ENCODE measurements around the gene FTMT.

Gene FTMT

GRCh38 chr5:121867403-121867802 lies 15.7 kb downstream of the FTMT start:
- Histone ChIP-seq H3K4me1 (ENCODE audit: insufficient read depth, low read length) (no peaks in the 10 kb centered on the region), H3K4me3 (ENCODE audit: low read length) (no peak overlapping the region), H3K9ac (ENCODE audit: low read depth, low read length) (no peak overlapping the region), H3K27me3 (ENCODE audit: insufficient read depth, low read length) (no peaks in the 10 kb centered on the region), H3K9me3 (ENCODE audit: insufficient read depth, low read depth, low read length) (no peaks in the 10 kb centered on the region), H3K36me3 (ENCODE audit: insufficient read depth, low read depth, low read length) (no peaks in the 10 kb centered on the region), H3K27ac (ENCODE audit: low read length) (no peak overlapping the region)

GRCh38 chr5:121870489-121870888 lies 18.8 kb downstream of the FTMT start:
- Histone ChIP-seq H3K4me1 (ENCODE audit: insufficient read depth, low read length) (no peaks in the 10 kb centered on the region), H3K4me3 (ENCODE audit: low read length) (no peak overlapping the region), H3K36me3 (ENCODE audit: insufficient read depth, low read depth, low read length) (no peaks in the 10 kb centered on the region), H3K27ac (ENCODE audit: low read length) (no peak overlapping the region), H3K9me3 (ENCODE audit: insufficient read depth, low read depth, low read length) (no peaks in the 10 kb centered on the region), H3K9ac (ENCODE audit: low read depth, low read length) (no peak overlapping the region), H3K27me3 (ENCODE audit: insufficient read depth, low read length) (no peaks in the 10 kb centered on the region)

GRCh38 chr5:121872856-121873255 lies 21.2 kb downstream of the FTMT start:
- no peak overlapping the region for H3K27ac ChIP-seq (ENCODE audit: low read length)
- no peaks in the 10 kb centered on the region for H3K27me3 ChIP-seq (ENCODE audit: insufficient read depth, low read length)
- H3K4me3 ChIP-seq (ENCODE audit: low read length), result no peak overlapping the region
- no peaks in the 10 kb centered on the region for H3K36me3 ChIP-seq (ENCODE audit: insufficient read depth, low read depth, low read length)
- no peaks in the 10 kb centered on the region for H3K4me1 ChIP-seq (ENCODE audit: insufficient read depth, low read length)
- H3K9ac ChIP-seq (ENCODE audit: low read depth, low read length), result no peak overlapping the region
- H3K9me3 ChIP-seq (ENCODE audit: insufficient read depth, low read depth, low read length), result no peaks in the 10 kb centered on the region

GRCh38 chr5:121873409-121873808 lies 21.7 kb downstream of the FTMT start:
- no peak overlapping the region for H3K9ac ChIP-seq (ENCODE audit: low read depth, low read length)
- H3K36me3 ChIP-seq (ENCODE audit: insufficient read depth, low read depth, low read length), result no peaks in the 10 kb centered on the region
- H3K27me3 ChIP-seq (ENCODE audit: insufficient read depth, low read length), result no peaks in the 10 kb centered on the region

GRCh38 chr5:121885630-121886029 lies 33.9 kb downstream of the FTMT start:
- H3K4me1 ChIP-seq (ENCODE audit: insufficient read depth, low read length), result no peaks in the 10 kb centered on the region
- no peaks in the 10 kb centered on the region for H3K36me3 ChIP-seq (ENCODE audit: insufficient read depth, low read depth, low read length)
- no peak overlapping the region for H3K27ac ChIP-seq (ENCODE audit: low read length)
- no peaks in the 10 kb centered on the region for H3K27me3 ChIP-seq (ENCODE audit: insufficient read depth, low read length)
- H3K9ac ChIP-seq (ENCODE audit: low read depth, low read length), result no peak overlapping the region
- no peak overlapping the region for H3K4me3 ChIP-seq (ENCODE audit: low read length)
- H3K9me3 ChIP-seq (ENCODE audit: insufficient read depth, low read depth, low read length), result no peaks in the 10 kb centered on the region

More at GRCh38 chr5:121873409-121873808, 21.7 kb downstream of the FTMT start:
- H3K27ac ChIP-seq (ENCODE audit: low read length), result no peak overlapping the region
- no peak overlapping the region for H3K4me3 ChIP-seq (ENCODE audit: low read length)
- H3K9me3 ChIP-seq (ENCODE audit: insufficient read depth, low read depth, low read length), result no peaks in the 10 kb centered on the region
- H3K4me1 ChIP-seq (ENCODE audit: insufficient read depth, low read length), result no peaks in the 10 kb centered on the region

- Histone ChIP-seq H3K27me3 (ENCODE audit: insufficient read depth, low read length) (no peaks in the 10 kb centered on the region), H3K9me3 (ENCODE audit: insufficient read depth, low read depth, low read length) (no peaks in the 10 kb centered on the region), H3K9ac (ENCODE audit: low read depth, low read length) (no peak overlapping the region), H3K27ac (ENCODE audit: low read length) (no peak overlapping the region), H3K4me3 (ENCODE audit: low read length) (no peak overlapping the region), H3K36me3 (ENCODE audit: insufficient read depth, low read depth, low read length) (no peaks in the 10 kb centered on the region), H3K4me1 (ENCODE audit: insufficient read depth, low read length) (no peaks in the 10 kb centered on the region)
Measured at GRCh38 chr5:121887727-121888126, 36.0 kb downstream of the FTMT start.

GRCh38 chr5:121890297-121890858 lies 38.7 kb downstream of the FTMT start:
- Histone ChIP-seq H3K4me3 (ENCODE audit: low read length) (no peak overlapping the region), H3K9me3 (ENCODE audit: insufficient read depth, low read depth, low read length) (no peaks in the 10 kb centered on the region), H3K27ac (ENCODE audit: low read length) (no peak overlapping the region), H3K27me3 (ENCODE audit: insufficient read depth, low read length) (no peaks in the 10 kb centered on the region), H3K36me3 (ENCODE audit: insufficient read depth, low read depth, low read length) (no peaks in the 10 kb centered on the region), H3K9ac (ENCODE audit: low read depth, low read length) (no peak overlapping the region), H3K4me1 (ENCODE audit: insufficient read depth, low read length) (no peaks in the 10 kb centered on the region)

- Histone ChIP-seq H3K27me3 (ENCODE audit: insufficient read depth, low read length) (no peaks in the 10 kb centered on the region), H3K27ac (ENCODE audit: low read length) (no peak overlapping the region), H3K4me1 (ENCODE audit: insufficient read depth, low read length) (no peaks in the 10 kb centered on the region)
Measured at GRCh38 chr5:121897341-121897740, 45.7 kb downstream of the FTMT start.

GRCh38 chr5:121899346-121899745 lies 47.7 kb downstream of the FTMT start:
- H3K9ac ChIP-seq (ENCODE audit: low read depth, low read length), result no peak overlapping the region
- H3K4me3 ChIP-seq (ENCODE audit: low read length), result no peak overlapping the region
- no peaks in the 10 kb centered on the region for H3K36me3 ChIP-seq (ENCODE audit: insufficient read depth, low read depth, low read length)
- no peaks in the 10 kb centered on the region for H3K4me1 ChIP-seq (ENCODE audit: insufficient read depth, low read length)
- no peak overlapping the region for H3K27ac ChIP-seq (ENCODE audit: low read length)
- H3K27me3 ChIP-seq (ENCODE audit: insufficient read depth, low read length), result no peaks in the 10 kb centered on the region
- no peaks in the 10 kb centered on the region for H3K9me3 ChIP-seq (ENCODE audit: insufficient read depth, low read depth, low read length)

More at GRCh38 chr5:121897341-121897740, 45.7 kb downstream of the FTMT start:
- H3K9ac ChIP-seq (ENCODE audit: low read depth, low read length), result no peak overlapping the region
- H3K9me3 ChIP-seq (ENCODE audit: insufficient read depth, low read depth, low read length), result no peaks in the 10 kb centered on the region
- H3K4me3 ChIP-seq (ENCODE audit: low read length), result no peak overlapping the region
- no peaks in the 10 kb centered on the region for H3K36me3 ChIP-seq (ENCODE audit: insufficient read depth, low read depth, low read length)

Measured in iPS-20b (cell line).